Loucy (cell line): ENCODE results near the gene TIMM29.

Experiments
- H2AFZ ChIP-seq: fragments of 200-600 bp; sonication (generic); 2 replicates; pipeline ENCODE4 v1.6.0; 2016; ENCODE audit warnings: antibody characterized with exemption, mild to moderate bottlenecking, low read length, moderate library complexity
- H3F3A ChIP-seq: fragments of 200-600 bp; 2 replicates; pipeline ENCODE4 v1.6.0; 2016; ENCODE audit warnings: antibody characterized with exemption, low read depth, mild to moderate bottlenecking
- H3K27me3 ChIP-seq: fragments of 200-600 bp; sonication (generic); 2 replicates; pipeline ENCODE4 v1.6.1; 2014; ENCODE audit warnings: low read length, mild to moderate bottlenecking; ENCODE audit not compliant: insufficient read depth, poor library complexity, severe bottlenecking
- H3K36me3 ChIP-seq: fragments of 200-600 bp; sonication (generic); 2 replicates; pipeline ENCODE4 v1.6.1; 2016; ENCODE audit warnings: low read length; ENCODE audit not compliant: insufficient read depth
- H3K4me1 ChIP-seq: fragments of 200-600 bp; sonication (generic); 2 replicates; pipeline ENCODE4 v1.5.1; 2014; ENCODE audit warnings: low read length, mild to moderate bottlenecking; ENCODE audit not compliant: insufficient read depth, poor library complexity, severe bottlenecking
- H3K4me2 ChIP-seq: fragments of 200-600 bp; sonication (generic); 2 replicates; pipeline ENCODE4 v1.6.0; 2014; ENCODE audit warnings: antibody characterized with exemption, low read length, low read depth, mild to moderate bottlenecking; ENCODE audit not compliant: poor library complexity, severe bottlenecking
- H3K4me3 ChIP-seq: fragments of 200-600 bp; sonication (generic); 2 replicates; pipeline ENCODE4 v1.5.1; 2014; ENCODE audit warnings: low read length, mild to moderate bottlenecking, mixed read lengths; ENCODE audit not compliant: poor library complexity, severe bottlenecking
- H3K79me2 ChIP-seq: fragments of 200-600 bp; sonication (generic); 2 replicates; pipeline ENCODE4 v1.6.1; 2014; ENCODE audit warnings: low read length; ENCODE audit not compliant: insufficient read depth
- H3K9ac ChIP-seq: fragments of 200-600 bp; sonication (generic); 2 replicates; pipeline ENCODE4 v1.6.0; 2014; ENCODE audit warnings: mild to moderate bottlenecking, low read depth, low read length, moderate library complexity; ENCODE audit not compliant: poor library complexity, severe bottlenecking
- H3K9me2 ChIP-seq: fragments of 200-600 bp; sonication (generic); replicated peaks from 2 replicates; pipeline ENCODE4 v1.6.1; 2016; ENCODE audit warnings: low read depth, low read length, mixed read lengths
- H3K9me3 ChIP-seq: fragments of 200-600 bp; sonication (generic); 2 replicates; pipeline ENCODE4 v1.6.1; 2014; ENCODE audit warnings: mild to moderate bottlenecking, antibody characterized with exemption, low read length, low read depth; ENCODE audit not compliant: insufficient read depth
- H4K20me1 ChIP-seq: fragments of 200-600 bp; sonication (generic); 2 replicates; pipeline ENCODE4 v1.6.0; 2014; ENCODE audit warnings: antibody characterized with exemption, low read length, mild to moderate bottlenecking; ENCODE audit not compliant: insufficient read depth, poor library complexity, severe bottlenecking
- CTCF ChIP-seq: fragments of 200-600 bp; sonication (generic); conservative IDR thresholded peaks from 2 replicates; pipeline ENCODE4 v1.5.1; 2014; ENCODE audit warnings: mild to moderate bottlenecking, antibody characterized with exemption, low read length
- EZH2phosphoT487 ChIP-seq: fragments of 200-600 bp; IDR thresholded peaks from 2 replicates; pipeline ENCODE4 v1.6.1; 2018; ENCODE audit warnings: antibody characterized with exemption, mild to moderate bottlenecking, moderate library complexity, borderline replicate concordance

Gene TIMM29

GRCh38 chr19:10921199-10921909 is 7.3 kb upstream of the TIMM29 start:
- H3K27me3 ChIP-seq = no peaks in the 10 kb centered on the region
- no peak overlapping the region for H2AFZ ChIP-seq
- TF ChIP-seq CTCF = no peak
- TF ChIP-seq EZH2phosphoT487 = no peak
- no peaks in the 10 kb centered on the region for H3F3A ChIP-seq
- no peaks in the 10 kb centered on the region for H4K20me1 ChIP-seq
- H3K36me3 ChIP-seq = peaks cover 36% of the 10 kb centered on the region; the same call in 1 of the 2 replicates
- no peaks in the 10 kb centered on the region for H3K9me3 ChIP-seq
- H3K4me3 ChIP-seq = no peak overlapping the region
- H3K9me2 ChIP-seq = no peaks in the 10 kb centered on the region
- no peaks in the 10 kb centered on the region for H3K79me2 ChIP-seq
- H3K4me2 ChIP-seq = no peak overlapping the region
- H3K9ac ChIP-seq = no peak overlapping the region
- H3K4me1 ChIP-seq = no peaks in the 10 kb centered on the region

GRCh38 chr19:10921910-10922637 is 6.5 kb upstream of the TIMM29 start:
- H3K9ac ChIP-seq = no peak overlapping the region
- peaks cover 34% of the 10 kb centered on the region; the same call in 1 of the 2 replicates for H3K36me3 ChIP-seq
- no peak overlapping the region for H3K4me2 ChIP-seq
- no peak overlapping the region for H2AFZ ChIP-seq
- TF ChIP-seq CTCF (no peak), EZH2phosphoT487 (no peak)
- H3K27me3 ChIP-seq = no peaks in the 10 kb centered on the region
- peaks cover 3% of the 10 kb centered on the region; the same call in 1 of the 2 replicates for H3K79me2 ChIP-seq
- no peak overlapping the region for H3K4me3 ChIP-seq
- no peaks in the 10 kb centered on the region for H3F3A ChIP-seq
- H3K9me3 ChIP-seq = no peaks in the 10 kb centered on the region
- no peaks in the 10 kb centered on the region for H4K20me1 ChIP-seq
- no peaks in the 10 kb centered on the region for H3K9me2 ChIP-seq
- peaks cover under 1% of the 10 kb centered on the region for H3K4me1 ChIP-seq

DNA sequence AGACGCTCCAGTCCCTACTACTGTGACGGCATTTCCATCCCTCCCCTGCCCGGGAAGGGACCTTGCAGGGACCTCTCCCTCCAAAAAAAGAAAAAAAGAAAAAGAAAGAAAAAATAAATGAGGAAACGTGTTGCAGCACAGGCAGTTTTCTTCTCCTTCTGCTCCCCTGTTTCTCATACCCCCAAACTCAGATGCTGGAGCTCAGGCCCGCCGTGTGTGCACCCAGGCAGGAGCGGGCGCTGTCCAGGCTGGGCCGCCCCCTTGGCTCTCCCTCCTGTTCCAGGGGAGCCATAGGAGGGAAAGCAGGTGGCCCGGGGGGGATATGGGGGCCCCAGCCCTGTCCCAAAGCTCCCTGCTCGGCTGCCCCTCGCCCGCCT is 6.0 kb upstream of the TIMM29 start:
- no peak overlapping the region for H2AFZ ChIP-seq
- H4K20me1 ChIP-seq = no peaks in the 10 kb centered on the region
- H3K79me2 ChIP-seq = peaks cover 8% of the 10 kb centered on the region
- H3K27me3 ChIP-seq = no peaks in the 10 kb centered on the region
- no peak overlapping the region for H3K4me3 ChIP-seq
- no peak overlapping the region for H3K9ac ChIP-seq
- no peak for TF ChIP-seq CTCF
- H3K9me3 ChIP-seq = no peaks in the 10 kb centered on the region
- no peaks in the 10 kb centered on the region for H3K9me2 ChIP-seq
- H3K36me3 ChIP-seq = peaks cover 34% of the 10 kb centered on the region; the same call in 1 of the 2 replicates
- peaks cover 6% of the 10 kb centered on the region for H3K4me1 ChIP-seq
- no peaks in the 10 kb centered on the region for H3F3A ChIP-seq
- no peak overlapping the region for H3K4me2 ChIP-seq
